ENCODE results near the gene KCTD13.
"Not testable (repeated sequence)": the region's sequence is repeated elsewhere in the genome, so short reads cannot be mapped to it uniquely, and the experiment has no call there.

The KCTD13 gene

GRCh38 chr16:29908719-29909220, 17.3 kb downstream of the KCTD13 start:
- FAIRE-seq (no peak), DNase-seq (ENCODE audit: low spot score) (no peak)

GRCh38 chr16:29907973-29908372, 18.1 kb downstream of the KCTD13 start:
- FAIRE-seq (no peak), DNase-seq (ENCODE audit: low spot score) (no peak)

- FAIRE-seq (no peak), DNase-seq (ENCODE audit: low spot score) (no peak)
Measured at GRCh38 chr16:29906520-29907244, 19.3 kb downstream of the KCTD13 start.

- DNase-seq (ENCODE audit: low spot score) (no peak), FAIRE-seq (no peak)
Measured at GRCh38 chr16:29905668-29906067, 20.4 kb downstream of the KCTD13 start.

- no peak for FAIRE-seq
- no peak for DNase-seq (ENCODE audit: low spot score)
Measured at GRCh38 chr16:29904947-29905346, 21.1 kb downstream of the KCTD13 start.

- no peak for DNase-seq (ENCODE audit: low spot score)
- FAIRE-seq, result no peak
Measured at GRCh38 chr16:29903590-29903989, 22.4 kb downstream of the KCTD13 start.

- FAIRE-seq (no peak), DNase-seq (ENCODE audit: low spot score) (no peak)
Measured at GRCh38 chr16:29901607-29901945, 24.4 kb downstream of the KCTD13 start.

GRCh38 chr16:29900888-29901606, 25.0 kb downstream of the KCTD13 start:
- DNase-seq (ENCODE audit: low spot score) (no peak), FAIRE-seq (no peak)

- FAIRE-seq (no peak), DNase-seq (ENCODE audit: low spot score) (peak; percentile 87)
Measured at GRCh38 chr16:29900102-29900887, 25.7 kb downstream of the KCTD13 start, which contains the start of gene ASPHD1. TSS of gene ASPHD1 (plus strand) at chr16:29900488. CDS start at chr16:29900972, 484 bp downstream.

GRCh38 chr16:29899516-29900101, 26.4 kb downstream of the KCTD13 start, which contains the start of gene SEZ6L2:
TSS of gene SEZ6L2 (minus strand) at chr16:29899550. CDS start at chr16:29899019, 531 bp downstream.
- FAIRE-seq (no peak), DNase-seq (ENCODE audit: low spot score) (peak; percentile 89)

GRCh38 chr16:29898804-29899515, 27.1 kb downstream of the KCTD13 start:
- FAIRE-seq (no peak), DNase-seq (ENCODE audit: low spot score) (peak; percentile 67)

- FAIRE-seq (no peak), DNase-seq (ENCODE audit: low spot score) (no peak)
Measured at GRCh38 chr16:29898135-29898803, 27.8 kb downstream of the KCTD13 start.

- DNase-seq (ENCODE audit: low spot score) (no peak), FAIRE-seq (no peak)
Measured at GRCh38 chr16:29897333-29897732, 28.7 kb downstream of the KCTD13 start.

- DNase-seq (ENCODE audit: low spot score) (no peak), FAIRE-seq (no peak)
Measured at GRCh38 chr16:29896841-29897240, 29.2 kb downstream of the KCTD13 start.

GRCh38 chr16:29894352-29894751, 31.7 kb downstream of the KCTD13 start:
- FAIRE-seq, result no peak
- DNase-seq (ENCODE audit: low spot score), result no peak

GRCh38 chr16:29893553-29893952, 32.5 kb downstream of the KCTD13 start:
- FAIRE-seq (no peak), DNase-seq (ENCODE audit: low spot score) (no peak)

- FAIRE-seq (no peak), DNase-seq (ENCODE audit: low spot score) (no peak)
Measured at GRCh38 chr16:29892458-29892813, 33.6 kb downstream of the KCTD13 start.

- no peak for FAIRE-seq
- no peak for DNase-seq (ENCODE audit: low spot score)
Measured at GRCh38 chr16:29891525-29892457, 34.2 kb downstream of the KCTD13 start.

GRCh38 chr16:29889372-29889771, 36.7 kb downstream of the KCTD13 start:
- DNase-seq (ENCODE audit: low spot score); FAIRE-seq: not testable (repeated sequence)

Measured in urothelium cell line (cell line).